Bronchial epithelial cell (primary cell): Measurements from ENCODE around the gene TOR1B. TPM values are rescaled to one million over a fixed set of nuclear protein-coding genes. Genes with fewer than 3 reads are reported as not detected.

ENCODE experiments used
- DNase-seq: peaks from one replicate; pipeline ENCODE4 v3.0.0-alpha.2; 2010; ENCODE audit warnings: low read depth
- FAIRE-seq: peaks from 2 replicates; lab custom pipeline; 2011; peaks lifted over from hg19 to GRCh38; lab: Jason Lieb, UNC
- H3K27me3 ChIP-seq: 2 replicates; pipeline ENCODE4 v1.5.1; 2011; ENCODE audit warnings: low read length; ENCODE audit not compliant: control insufficient read depth, insufficient read depth
- H3K36me3 ChIP-seq: 2 replicates; pipeline ENCODE4 v1.5.1; 2011; ENCODE audit warnings: low read length; ENCODE audit not compliant: control insufficient read depth, insufficient read depth
- H3K4me3 ChIP-seq: 2 replicates; pipeline ENCODE4 v1.5.1; 2011; ENCODE audit warnings: mild to moderate bottlenecking, low read depth, low read length, control low read depth
- total RNA-seq: library from RNA; depleted of rRNA; stranded (reverse); fragments of >200 nt; gene quantifications from 2 replicates; pipeline ENCODE4 v1.2.1, GENCODE V29; 2014
- TF ChIP-seq, protein P1 (sequence below): IDR thresholded peaks from 2 replicates; pipeline ENCODE4 v1.5.1; 2011; ENCODE audit warnings: mild to moderate bottlenecking, moderate library complexity, low read length, control low read depth, inconsistent platforms; ENCODE audit not compliant: insufficient read depth, severe bottlenecking

TOR1B gene
- total RNA-seq, 1 donor from 2014 or later = 27.9 TPM

DNA sequence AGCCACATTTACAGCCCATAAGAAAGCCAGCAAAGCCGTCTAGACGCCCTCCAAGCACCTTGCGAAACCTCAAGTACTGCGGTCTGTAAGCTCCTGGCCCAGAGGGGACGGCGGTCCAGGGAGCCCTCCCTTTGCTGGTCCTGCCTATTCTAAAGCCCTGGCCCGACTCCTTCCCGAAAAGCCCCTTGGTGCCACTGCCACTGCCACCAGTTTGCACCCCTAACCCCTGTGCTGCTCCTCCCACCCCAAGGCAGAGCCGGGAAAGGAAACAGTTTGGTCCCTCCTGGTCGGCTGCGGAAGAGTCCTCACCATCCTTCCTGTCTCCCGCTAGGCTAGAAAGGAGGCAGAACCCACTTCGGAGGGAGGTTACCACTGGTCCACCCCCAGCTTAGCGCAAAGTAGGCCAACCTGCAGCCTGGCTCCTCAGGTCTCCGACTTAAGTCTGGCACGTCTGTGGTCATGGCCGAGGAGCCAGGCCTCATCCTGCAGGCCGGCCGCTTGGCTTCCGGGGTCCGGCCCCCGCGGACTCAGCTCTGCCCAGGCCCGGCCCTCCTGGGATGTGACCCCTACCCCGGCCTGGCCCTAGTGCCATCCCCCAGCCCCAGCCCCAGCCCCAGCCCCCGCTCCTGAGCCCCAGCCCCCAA, 20.0 kb downstream of the TOR1B start:
- no peaks in the 10 kb centered on the region for H3K27me3 ChIP-seq
- no peak for DNase-seq
- TF ChIP-seq, protein P1, sequence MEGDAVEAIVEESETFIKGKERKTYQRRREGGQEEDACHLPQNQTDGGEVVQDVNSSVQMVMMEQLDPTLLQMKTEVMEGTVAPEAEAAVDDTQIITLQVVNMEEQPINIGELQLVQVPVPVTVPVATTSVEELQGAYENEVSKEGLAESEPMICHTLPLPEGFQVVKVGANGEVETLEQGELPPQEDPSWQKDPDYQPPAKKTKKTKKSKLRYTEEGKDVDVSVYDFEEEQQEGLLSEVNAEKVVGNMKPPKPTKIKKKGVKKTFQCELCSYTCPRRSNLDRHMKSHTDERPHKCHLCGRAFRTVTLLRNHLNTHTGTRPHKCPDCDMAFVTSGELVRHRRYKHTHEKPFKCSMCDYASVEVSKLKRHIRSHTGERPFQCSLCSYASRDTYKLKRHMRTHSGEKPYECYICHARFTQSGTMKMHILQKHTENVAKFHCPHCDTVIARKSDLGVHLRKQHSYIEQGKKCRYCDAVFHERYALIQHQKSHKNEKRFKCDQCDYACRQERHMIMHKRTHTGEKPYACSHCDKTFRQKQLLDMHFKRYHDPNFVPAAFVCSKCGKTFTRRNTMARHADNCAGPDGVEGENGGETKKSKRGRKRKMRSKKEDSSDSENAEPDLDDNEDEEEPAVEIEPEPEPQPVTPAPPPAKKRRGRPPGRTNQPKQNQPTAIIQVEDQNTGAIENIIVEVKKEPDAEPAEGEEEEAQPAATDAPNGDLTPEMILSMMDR = no peak
- no peak for FAIRE-seq
- peaks cover 20% of the 10 kb centered on the region for H3K36me3 ChIP-seq
- H3K4me3 ChIP-seq = peak overlapping the region; percentile 65

DNA sequence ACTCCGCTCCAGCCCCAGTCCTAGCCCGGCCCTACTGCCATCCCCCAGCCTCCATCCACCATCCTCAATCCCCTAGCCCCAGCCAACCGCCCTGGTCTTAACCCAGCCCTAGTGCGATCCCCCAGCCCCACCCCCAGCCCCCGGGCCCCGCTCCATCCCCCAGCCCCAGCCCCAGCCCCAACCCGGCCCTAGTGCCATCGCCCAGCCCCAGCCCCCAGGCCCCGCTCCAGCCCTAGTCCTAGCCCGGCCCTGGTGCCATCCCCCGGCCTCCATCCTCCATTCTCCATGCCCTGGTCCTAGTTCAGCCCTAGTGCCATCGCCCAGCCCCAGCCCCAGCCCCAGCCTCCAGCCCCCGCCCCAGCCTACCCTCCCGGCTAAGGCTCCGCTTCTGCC, 20.6 kb downstream of the TOR1B start:
- TF ChIP-seq, protein P1 = no peak
- peak overlapping the region; percentile 65 for H3K4me3 ChIP-seq
- peaks cover 20% of the 10 kb centered on the region for H3K36me3 ChIP-seq
- no peak for DNase-seq
- FAIRE-seq = no peak
- no peaks in the 10 kb centered on the region for H3K27me3 ChIP-seq

DNA sequence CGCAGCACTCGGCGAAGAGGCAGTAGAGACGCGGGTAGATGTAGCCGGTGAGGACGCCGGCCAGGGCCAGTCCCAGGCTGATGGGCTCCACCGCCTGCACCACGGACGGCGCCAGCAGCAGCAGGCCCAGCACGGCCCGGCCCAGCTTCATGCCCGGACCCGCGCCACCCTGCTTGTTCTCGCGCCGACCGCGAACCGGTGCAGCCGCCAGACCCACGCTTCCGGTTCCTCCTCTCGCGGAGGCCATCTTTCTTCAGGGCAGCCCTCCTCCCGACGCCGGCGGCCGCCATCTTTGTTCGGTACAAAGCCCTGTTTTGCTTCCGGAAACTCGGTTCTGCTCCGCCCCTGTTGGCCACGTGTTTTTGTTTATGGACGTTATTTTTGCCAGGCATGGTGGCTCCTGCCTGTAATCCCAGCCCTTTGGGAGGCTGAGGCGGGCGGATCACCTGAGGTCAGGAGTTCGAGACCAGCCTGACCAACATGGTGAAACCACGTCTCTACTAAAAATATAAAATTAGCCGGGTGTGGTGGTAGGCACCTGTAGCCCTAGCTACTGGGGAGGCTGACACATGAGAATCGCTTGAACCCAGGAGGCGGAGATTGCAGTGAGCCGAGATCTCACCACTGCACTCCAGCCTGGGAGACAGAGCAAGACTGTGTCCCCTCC, 21.1 kb downstream of the TOR1B start, which contains the start of gene TOR1A:
Gene TOR1A, minus strand, starts transcription at position 202 of the 667 bp plus-strand sequence. Its CDS starts 51 bp downstream, at position 151.
- no peaks in the 10 kb centered on the region for H3K27me3 ChIP-seq
- peak within 1 kb of the TSS; percentile 65 for H3K4me3 ChIP-seq
- DNase-seq = peak; percentile 84
- TF ChIP-seq, protein P1 = no peak
- no peak for FAIRE-seq
- H3K36me3 ChIP-seq = peaks cover 19% of the 10 kb centered on the region

DNA sequence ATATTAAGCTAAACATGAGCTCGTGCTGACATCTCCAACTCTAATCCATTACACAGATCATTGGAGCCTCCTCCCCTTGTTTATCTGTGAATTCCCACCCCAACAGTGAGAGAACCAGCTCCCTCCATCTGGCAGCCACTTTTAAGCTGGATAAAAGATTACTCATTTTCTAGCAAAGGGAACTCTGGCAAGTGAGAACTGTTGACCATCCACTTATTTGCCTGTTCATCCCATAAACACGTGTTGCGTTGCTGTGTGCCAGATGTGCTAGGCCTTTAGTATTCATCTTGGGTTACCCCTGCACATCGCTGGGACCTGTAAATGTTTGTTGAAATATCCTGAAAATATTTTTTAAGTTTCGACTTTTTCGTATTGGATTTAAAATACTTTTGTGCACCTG, 23.4 kb downstream of the TOR1B start:
- no peak for DNase-seq

DNA sequence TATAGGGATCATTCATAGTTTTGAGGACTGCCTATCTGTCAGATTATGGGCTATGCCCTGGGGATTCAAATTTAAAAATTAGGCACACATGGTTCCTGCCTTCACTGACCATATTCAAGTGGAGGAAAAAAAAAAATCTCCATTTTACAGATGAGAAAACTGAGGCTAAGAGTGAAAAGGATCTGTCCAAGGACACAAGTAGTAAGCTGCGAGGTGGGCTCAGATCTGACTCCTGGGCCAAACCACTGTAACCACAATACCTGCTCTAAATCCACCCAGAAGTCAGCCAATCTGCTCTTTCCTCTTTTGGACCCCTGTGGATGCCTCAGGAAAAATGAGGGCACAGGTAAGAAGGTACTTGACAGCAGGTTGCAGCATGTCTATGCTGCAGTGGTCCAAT, 23.8 kb downstream of the TOR1B start:
- TF ChIP-seq, protein P1 = no peak
- no peak overlapping the region for H3K4me3 ChIP-seq
- no peaks in the 10 kb centered on the region for H3K27me3 ChIP-seq
- peaks cover 18% of the 10 kb centered on the region for H3K36me3 ChIP-seq
- DNase-seq (no peak), FAIRE-seq (no peak)

More for the DNA sequence above, 23.4 kb downstream of the TOR1B start:
- Histone ChIP-seq H3K36me3 (peaks cover 18% of the 10 kb centered on the region), H3K4me3 (no peak overlapping the region), H3K27me3 (no peaks in the 10 kb centered on the region)
- no peak for FAIRE-seq
- TF ChIP-seq, protein P1 = no peak
